BLaER1 treated with 17β-estradiol and CSF1 and Interleukin-3, amounts not matched to agents 10 nM and 100 nM (cell line): ENCODE measurements around the gene MICB.
"Not testable (repeated sequence)": the region's sequence is repeated elsewhere in the genome, so short reads cannot be mapped to it uniquely, and the experiment has no call there.

Source experiments
- H3K27ac ChIP-seq, 11 experiments: shearing (Covaris generic); formaldehyde crosslinking; 2 replicates each; pipeline ENCODE4 v1.8.1; 2022
- H3K27me3 ChIP-seq, 11 experiments: shearing (Covaris generic); formaldehyde crosslinking; 2 replicates each; pipeline ENCODE4 v1.8.1; 2022
- H3K36me3 ChIP-seq, 11 experiments: shearing (Covaris generic); formaldehyde crosslinking; 2 replicates each; pipeline ENCODE4 v1.8.1; 2022
- H3K4me1 ChIP-seq, 10 experiments: shearing (Covaris generic); formaldehyde crosslinking; 2 replicates each; pipeline ENCODE4 v1.8.1; 2022
- H3K4me2 ChIP-seq, 11 experiments: shearing (Covaris generic); formaldehyde crosslinking; 2 replicates each; pipeline ENCODE4 v1.8.1; 2022
- H3K4me3 ChIP-seq, 10 experiments: shearing (Covaris generic); formaldehyde crosslinking; 2 replicates each; pipeline ENCODE4 v1.8.1; 2022
- H3K9ac ChIP-seq, 11 experiments: shearing (Covaris generic); formaldehyde crosslinking; 2 replicates each; pipeline ENCODE4 v1.8.1; 2022
- H3K9me3 ChIP-seq, 11 experiments: shearing (Covaris generic); formaldehyde crosslinking; replicated peaks in 1 of 11; 2 replicates each; pipeline ENCODE4 v1.8.1; 2022
- H4K20me1 ChIP-seq, 11 experiments: shearing (Covaris generic); formaldehyde crosslinking; 2 replicates each; pipeline ENCODE4 v1.8.1; 2022
- Cebpa-rat ChIP-seq, 11 experiments: shearing (Covaris generic); IDR thresholded peaks; 2 replicates each; pipeline ENCODE4 v1.8.1; 2022

The MICB gene

DNA sequence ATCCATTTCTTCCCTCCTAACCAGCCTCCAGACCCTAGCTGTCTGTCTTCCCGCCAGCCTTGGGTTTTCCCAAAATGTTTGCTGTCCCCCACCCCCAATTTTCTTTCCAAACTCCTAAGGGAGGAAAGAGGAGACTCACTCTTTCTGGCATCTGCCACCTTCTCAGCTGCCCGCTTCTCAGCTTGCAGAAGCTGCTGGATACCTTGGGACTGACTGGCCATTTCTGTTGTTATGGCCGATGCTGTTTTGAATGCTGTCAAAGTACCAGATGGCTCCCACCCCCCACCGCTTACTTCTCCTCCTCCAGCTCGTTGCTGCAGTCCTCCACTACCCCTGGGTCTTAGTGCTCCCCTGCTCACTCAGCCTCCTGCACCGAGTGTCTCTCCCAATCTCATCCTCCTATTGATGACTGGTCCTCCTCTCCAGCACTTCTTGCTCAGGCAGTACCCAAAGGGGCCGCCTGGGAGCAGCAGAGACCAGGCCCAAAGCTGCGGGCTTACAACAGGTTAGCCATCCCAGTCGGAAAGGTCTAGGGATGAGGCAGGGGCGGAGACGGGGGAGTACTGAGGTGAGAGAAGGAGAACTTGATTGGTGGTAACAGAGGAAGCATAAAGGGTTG is 48.5 kb downstream of the MICB start, which contains the start of gene ATP6V1G2:
ATP6V1G2 (minus strand) TSS at position 270 of the 619 bp plus-strand sequence; CDS start at position 221, 49 bp downstream.
- H3K4me3 ChIP-seq, result peak within 1 kb of the TSS; percentile 53 to 70 (median 60)
- no peak for TF ChIP-seq Cebpa-rat (IDR thresholded peaks at IDR 0.05)
- peak within 1 kb of the TSS; percentile 76 to 89 (median 84); a peak in 21 of 22 replicates for H3K27ac ChIP-seq
- H4K20me1 ChIP-seq, result no peaks in the 10 kb centered on the region; a peak in 2 of 22 replicates
- H3K4me2 ChIP-seq, result peak within 1 kb of the TSS; percentile 82 to 100 (median 95)
- H3K36me3 ChIP-seq, result peaks cover 0 to 26% (median 18%) of the 10 kb centered on the region in 11 experiments; a peak in 15 of 22 replicates
- H3K4me1 ChIP-seq, result peaks cover 62 to 76% (median 70%) of the 10 kb centered on the region in 10 experiments
- H3K9me3 ChIP-seq, result no peaks in the 10 kb centered on the region
- peak within 1 kb of the TSS; percentile 74 to 88 (median 81) for H3K9ac ChIP-seq
- H3K27me3 ChIP-seq, result no peaks in the 10 kb centered on the region

DNA sequence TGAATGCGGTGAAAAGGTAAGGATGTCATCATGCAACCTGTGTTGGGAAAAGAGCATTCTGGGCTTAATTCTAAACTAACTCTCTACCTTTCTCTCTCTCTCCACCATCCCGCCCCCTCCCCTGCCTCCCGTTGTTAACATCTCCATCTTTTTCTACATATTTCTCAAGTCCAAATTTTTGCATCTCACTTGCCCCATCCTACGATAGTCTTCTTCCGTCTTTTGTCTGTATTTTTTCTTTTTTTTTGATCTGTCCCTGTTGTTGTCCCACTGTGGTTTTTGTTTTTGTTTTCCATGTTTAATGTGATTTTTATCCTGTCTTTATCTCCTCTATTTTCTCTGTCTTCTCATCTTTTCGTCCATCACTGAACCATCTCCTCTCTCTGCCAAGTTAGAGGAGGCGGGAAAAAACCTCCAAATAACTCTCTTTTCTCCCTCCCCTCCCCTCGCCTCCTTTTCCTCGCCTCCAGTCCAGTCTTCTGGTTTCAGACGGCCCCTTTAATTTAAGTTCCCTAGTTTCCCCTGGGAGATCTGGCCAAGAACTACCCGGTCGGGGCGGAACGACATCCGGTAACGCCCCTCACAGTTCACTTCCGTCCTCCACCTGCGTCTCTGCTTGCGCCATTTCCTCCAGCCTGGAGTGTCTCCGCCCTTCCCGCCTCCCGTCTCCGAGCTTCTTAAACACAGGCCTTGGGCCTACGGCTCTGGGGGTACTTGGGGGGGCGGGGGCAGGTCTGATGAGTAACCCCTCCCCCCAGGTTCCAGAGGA is 49.2 kb downstream of the MICB start, which contains the start of gene NFKBIL1:
NFKBIL1 (plus strand) TSS at position 651 of the 769 bp plus-strand sequence; CDS start at position 738, 87 bp downstream.
- peak within 1 kb of the TSS; percentile 74 to 88 (median 81) for H3K9ac ChIP-seq
- peak within 1 kb of the TSS; percentile 82 to 100 (median 95) for H3K4me2 ChIP-seq
- H3K36me3 ChIP-seq, result peaks cover 0 to 26% (median 18%) of the 10 kb centered on the region in 11 experiments; a peak in 15 of 22 replicates
- peaks cover 62 to 82% (median 76%) of the 10 kb centered on the region in 10 experiments for H3K4me1 ChIP-seq
- TF ChIP-seq Cebpa-rat (IDR thresholded peaks at IDR 0.05), result peak in 3 of 11 experiments; percentile 13 to 58 (median 30); a peak in 3 of 22 replicates
- H3K9me3 ChIP-seq, result no peaks in the 10 kb centered on the region
- peak within 1 kb of the TSS; percentile 53 to 70 (median 60) for H3K4me3 ChIP-seq
- peak within 1 kb of the TSS; percentile 76 to 89 (median 84) for H3K27ac ChIP-seq
- no peaks in the 10 kb centered on the region for H3K27me3 ChIP-seq
- H4K20me1 ChIP-seq, result no peaks in the 10 kb centered on the region

DNA sequence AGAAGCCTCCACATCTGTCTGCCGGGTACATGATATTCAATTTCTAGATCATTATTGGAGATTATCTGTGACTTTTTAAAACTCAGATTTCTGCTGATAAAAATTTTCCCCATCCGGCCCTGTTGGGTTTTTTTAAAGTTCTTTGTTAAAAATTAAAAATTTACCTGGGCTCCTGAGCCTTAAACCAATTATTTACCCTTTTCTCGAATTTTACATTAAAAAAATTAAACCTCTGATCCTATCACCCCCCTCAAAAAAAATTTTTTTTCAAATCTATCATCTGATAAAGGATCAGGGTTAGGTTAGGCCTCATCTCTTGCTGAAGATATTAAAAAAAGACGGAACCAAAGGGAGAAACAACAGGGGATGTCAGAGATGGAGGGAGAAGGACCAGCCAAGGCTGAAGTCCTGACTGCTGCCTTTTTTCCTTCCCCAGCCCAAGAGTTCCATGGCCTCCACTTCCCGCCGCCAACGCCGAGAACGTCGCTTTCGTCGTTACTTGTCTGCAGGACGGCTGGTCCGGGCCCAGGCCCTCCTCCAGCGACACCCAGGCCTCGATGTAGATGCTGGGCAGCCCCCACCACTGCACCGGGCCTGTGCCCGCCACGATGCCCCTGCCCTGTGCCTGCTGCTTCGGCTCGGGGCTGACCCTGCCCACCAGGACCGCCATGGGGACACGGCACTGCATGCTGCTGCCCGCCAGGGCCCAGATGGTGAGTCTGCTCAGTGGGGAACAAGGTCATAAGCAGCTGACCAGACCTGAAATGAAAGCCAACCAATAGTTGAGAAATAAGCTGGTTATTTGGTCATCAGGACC is 50.0 kb downstream of the MICB start:
- Histone ChIP-seq H3K27me3 (no peaks in the 10 kb centered on the region), H3K4me1 (peaks cover 58 to 83% (median 73%) of the 10 kb centered on the region in 10 experiments), H3K27ac (peak overlapping the region; percentile 76 to 89 (median 84)), H3K4me2 (peak overlapping the region; percentile 82 to 100 (median 95)), H3K36me3 (peaks cover 0 to 30% (median 20%) of the 10 kb centered on the region in 11 experiments; a peak in 16 of 22 replicates), H4K20me1 (no peaks in the 10 kb centered on the region), H3K4me3 (peak overlapping the region; percentile 53 to 70 (median 60)), H3K9me3 (no peaks in the 10 kb centered on the region), H3K9ac (peak overlapping the region; percentile 74 to 88 (median 81))
- TF ChIP-seq Cebpa-rat (IDR thresholded peaks at IDR 0.05), result no peak

DNA sequence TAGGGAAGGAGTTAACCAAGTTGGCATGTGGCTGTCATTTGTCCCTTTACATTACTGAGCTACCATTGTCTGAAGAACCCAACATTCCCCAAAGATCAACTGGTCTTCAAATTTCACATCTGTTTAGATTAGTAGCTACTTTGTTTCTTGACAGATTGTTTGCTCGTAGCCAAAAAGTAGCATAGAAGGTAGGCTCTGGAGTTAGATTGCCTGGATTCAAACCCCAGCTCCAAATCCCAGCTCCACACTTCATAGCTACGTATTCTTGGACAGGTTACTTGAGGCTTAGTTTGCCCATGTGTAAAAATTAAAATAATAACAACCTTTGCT is 50.6 kb downstream of the MICB start:
- peak overlapping the region; percentile 82 to 100 (median 95) for H3K4me2 ChIP-seq
- H3K27me3 ChIP-seq, result no peaks in the 10 kb centered on the region
- TF ChIP-seq Cebpa-rat (IDR thresholded peaks at IDR 0.05), result no peak
- H3K9ac ChIP-seq, result peak overlapping the region; percentile 74 to 88 (median 81)
- peak overlapping the region; percentile 53 to 70 (median 60); a peak in 19 of 20 replicates for H3K4me3 ChIP-seq
- peaks cover 52 to 83% (median 73%) of the 10 kb centered on the region in 10 experiments for H3K4me1 ChIP-seq
- H3K27ac ChIP-seq, result peak overlapping the region; percentile 76 to 89 (median 84); a peak in 21 of 22 replicates
- H3K9me3 ChIP-seq, result no peaks in the 10 kb centered on the region
- H3K36me3 ChIP-seq, result peaks cover 6 to 36% (median 23%) of the 10 kb centered on the region in 11 experiments; a peak in 20 of 22 replicates
- H4K20me1 ChIP-seq, result no peaks in the 10 kb centered on the region

DNA sequence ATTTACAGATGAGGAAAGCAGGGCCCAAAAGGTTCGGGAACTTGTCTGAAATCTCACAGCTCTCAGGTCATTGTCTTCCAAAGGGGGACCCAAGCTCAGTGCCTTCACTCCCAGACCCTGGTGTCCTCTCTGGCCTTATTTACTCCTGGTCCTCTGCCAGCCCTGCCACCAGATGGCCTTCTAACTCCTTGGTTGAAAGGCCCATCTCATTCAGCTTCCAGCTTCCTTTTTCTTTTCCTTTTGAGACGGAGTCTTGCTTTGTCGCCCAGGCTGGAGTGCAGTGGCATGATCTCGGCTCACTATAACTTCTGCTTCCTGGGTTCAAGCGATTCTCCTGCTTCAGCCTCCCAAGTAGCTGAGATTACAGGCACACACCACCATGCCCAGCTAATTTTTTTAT is 53.4 kb downstream of the MICB start:
- peak overlapping the region in 8 of 11 experiments; percentile 38 to 85 (median 55); a peak in 16 of 22 replicates for H3K27ac ChIP-seq
- peak overlapping the region in 8 of 11 experiments; percentile 23 to 39 (median 28); a peak in 13 of 22 replicates for H3K4me2 ChIP-seq
- H3K4me3 ChIP-seq, H3K27me3 ChIP-seq, H3K9me3 ChIP-seq, H4K20me1 ChIP-seq: not testable (repeated sequence)
- H3K36me3 ChIP-seq, result peaks cover 12 to 56% (median 33%) of the 10 kb centered on the region in 11 experiments; a peak in 20 of 22 replicates
- peaks cover 43 to 85% (median 75%) of the 10 kb centered on the region in 10 experiments for H3K4me1 ChIP-seq
- H3K9ac ChIP-seq, result peak overlapping the region in 3 of 11 experiments; percentile 5 to 33 (median 26); a peak in 6 of 22 replicates

DNA sequence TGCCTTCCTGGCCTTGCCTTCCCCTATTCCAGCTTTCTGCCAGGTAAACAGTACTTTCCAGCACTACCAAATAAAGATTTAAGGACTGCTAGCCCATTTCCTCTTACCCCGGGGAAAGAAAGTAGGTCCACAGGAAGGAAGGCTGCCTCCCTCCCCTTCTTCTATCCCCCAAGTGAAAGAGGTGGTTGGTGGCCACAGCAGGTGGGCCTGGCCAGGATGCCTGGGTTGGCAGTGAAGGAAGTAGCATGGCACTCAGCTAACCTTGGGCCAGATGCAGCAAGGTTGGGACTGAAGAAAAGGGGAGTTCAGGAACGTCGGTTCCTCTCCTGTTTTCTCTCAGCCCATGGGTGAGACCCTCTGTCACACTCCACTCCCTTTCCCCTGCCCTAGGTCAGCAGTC is 58.4 kb downstream of the MICB start:
- peak overlapping the region in 10 of 11 experiments; percentile 20 to 94 (median 46); a peak in 14 of 22 replicates for H3K9ac ChIP-seq
- H3K4me3 ChIP-seq, result peak overlapping the region in 3 of 10 experiments; percentile 0 to 19 (median 18); a peak in 3 of 20 replicates
- peaks cover 13 to 41% (median 23%) of the 10 kb centered on the region in 11 experiments; a peak in 17 of 22 replicates for H3K36me3 ChIP-seq
- peak overlapping the region; percentile 96 to 100 (median 100) for H3K4me2 ChIP-seq
- no peaks in the 10 kb centered on the region for H3K27me3 ChIP-seq
- no peaks in the 10 kb centered on the region for H3K9me3 ChIP-seq
- no peak for TF ChIP-seq Cebpa-rat (IDR thresholded peaks at IDR 0.05)
- peak overlapping the region in 10 of 11 experiments; percentile 25 to 100 (median 98); a peak in 19 of 22 replicates for H3K27ac ChIP-seq
- peaks cover 64 to 93% (median 89%) of the 10 kb centered on the region in 10 experiments for H3K4me1 ChIP-seq
- no peaks in the 10 kb centered on the region; a peak in 2 of 22 replicates for H4K20me1 ChIP-seq

DNA sequence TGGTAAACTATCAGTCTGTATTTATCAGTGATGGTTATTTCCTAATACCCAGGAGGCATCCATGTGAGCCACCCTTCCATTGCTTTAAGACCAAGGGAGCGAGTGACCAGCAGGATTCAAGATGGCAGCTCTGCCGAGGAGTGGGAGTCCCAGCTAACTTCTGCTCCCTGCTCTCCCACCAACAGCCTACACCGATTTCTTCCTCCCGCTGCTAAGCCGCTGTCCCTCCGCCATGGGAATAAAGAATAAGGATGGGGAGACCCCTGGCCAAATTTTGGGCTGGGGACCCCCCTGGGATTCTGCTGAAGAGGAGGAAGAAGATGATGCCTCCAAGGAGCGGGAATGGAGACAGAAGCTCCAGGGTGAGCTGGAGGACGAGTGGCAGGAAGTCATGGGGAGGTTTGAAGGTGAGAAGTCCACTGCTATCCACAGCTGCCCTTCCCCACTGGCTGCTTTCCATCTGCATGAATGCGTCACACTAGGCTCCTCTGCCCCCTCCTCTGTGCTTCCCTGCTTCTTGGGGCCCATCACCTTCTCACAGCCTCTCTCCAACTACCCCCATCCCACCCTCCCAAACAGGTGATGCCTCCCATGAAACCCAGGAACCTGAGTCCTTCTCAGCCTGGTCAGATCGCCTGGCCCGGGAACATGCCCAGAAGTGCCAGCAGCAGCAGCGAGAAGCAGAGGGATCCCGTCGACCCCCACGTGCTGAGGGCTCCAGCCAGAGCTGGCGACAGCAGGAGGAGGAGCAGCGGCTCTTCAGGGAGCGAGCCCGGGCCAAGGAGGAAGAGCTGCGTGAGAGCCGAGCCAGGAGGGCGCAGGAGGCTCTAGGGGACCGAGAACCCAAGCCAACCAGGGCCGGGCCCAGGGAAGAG is 59.7 kb downstream of the MICB start:
- H3K4me3 ChIP-seq, result peak overlapping the region; percentile 30 to 69 (median 58)
- no peaks in the 10 kb centered on the region for H3K27me3 ChIP-seq
- peaks cover 78 to 99% (median 94%) of the 10 kb centered on the region in 10 experiments for H3K4me1 ChIP-seq
- H3K27ac ChIP-seq, result peak overlapping the region; percentile 82 to 100 (median 99)
- H3K9ac ChIP-seq, result peak overlapping the region; percentile 65 to 96 (median 92)
- no peaks in the 10 kb centered on the region; a peak in 2 of 22 replicates for H4K20me1 ChIP-seq
- H3K9me3 ChIP-seq, result no peaks in the 10 kb centered on the region
- no peak for TF ChIP-seq Cebpa-rat (IDR thresholded peaks at IDR 0.05)
- peaks cover 13 to 35% (median 21%) of the 10 kb centered on the region in 11 experiments; a peak in 17 of 22 replicates for H3K36me3 ChIP-seq
- H3K4me2 ChIP-seq, result peak overlapping the region; percentile 96 to 100 (median 100)
